Measurements from ENCODE around the gene PRR30. TPM values are rescaled to one million over a fixed set of nuclear protein-coding genes. Genes with fewer than 3 reads are reported as not detected.

The PRR30 gene
- total RNA-seq, 1 experiment from 2014 or later: not detected

DNA sequence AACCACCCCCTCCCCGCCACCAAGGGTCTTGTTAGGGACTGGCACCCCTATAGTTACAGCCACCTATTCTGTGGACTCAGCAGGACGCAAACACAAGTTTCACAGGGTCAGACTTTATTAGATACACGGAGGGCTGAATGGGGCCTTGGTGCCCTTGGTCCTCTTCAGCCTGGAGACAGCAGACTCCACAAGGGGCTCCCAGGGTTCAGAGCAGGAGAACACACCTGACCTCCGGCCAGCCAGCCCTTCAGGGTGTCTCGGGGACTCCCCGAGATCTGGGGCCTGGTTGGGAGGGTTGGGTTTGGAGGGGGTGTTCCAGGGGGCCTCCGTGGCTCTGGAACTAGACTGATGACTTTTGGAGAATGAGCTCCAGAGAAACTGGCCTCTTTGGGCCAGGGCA is 2.5 kb downstream of the PRR30 start:
- ChIA-PET CTCF (no interaction called here), POLR2A (interaction anchor here (0.6 kb wide), 1 partner anchor 38 kb away, joined by 4 read pairs; no protein-coding TSS in a partner anchor)
- Mint-ChIP-seq H3K4me1 (ENCODE audit: low read depth, unreplicated experiment) (peaks cover 6% of the 10 kb centered on the region), H3K4me3 (ENCODE audit: unreplicated experiment) (no peak overlapping the region), H3K36me3 (ENCODE audit: insufficient read depth, unreplicated experiment) (peaks cover 35% of the 10 kb centered on the region), H3K27ac (ENCODE audit: unreplicated experiment) (no peak overlapping the region), H3K9me3 (ENCODE audit: unreplicated experiment) (no peaks in the 10 kb centered on the region), H3K27me3 (ENCODE audit: insufficient read depth, unreplicated experiment) (no peaks in the 10 kb centered on the region)
- H3K9me3 ChIP-seq: no peaks in the 10 kb centered on the region
- no peak overlapping the region for H3K4me3 ChIP-seq (ENCODE audit: low read depth, low read length)
- no TSS peak for BruUV-seq (replicated peaks)
- TF ChIP-seq CTCF (IDR thresholded peaks at IDR 0.05; ENCODE audit: insufficient read depth in 1 of 2, low read depth in 1 of 2, low read length in 1 of 2, severe bottlenecking in 1 of 2, unreplicated experiment in 1 of 2): no peak
- DNase-seq: no peak
- intact Hi-C loops (cut with micrococcal nuclease; ENCODE audit: unreplicated experiment): no loop called here
- peaks cover 5% of the 10 kb centered on the region; the same call in 1 of the 2 replicates for H3K4me1 ChIP-seq
- H3K36me3 ChIP-seq (ENCODE audit: control insufficient read depth, insufficient read depth, low read length): no peaks in the 10 kb centered on the region; the same call in 1 of the 2 replicates
- no peaks in the 10 kb centered on the region for H3K27me3 ChIP-seq (replicated peaks; ENCODE audit: control insufficient read depth, insufficient read depth, low read length)

DNA sequence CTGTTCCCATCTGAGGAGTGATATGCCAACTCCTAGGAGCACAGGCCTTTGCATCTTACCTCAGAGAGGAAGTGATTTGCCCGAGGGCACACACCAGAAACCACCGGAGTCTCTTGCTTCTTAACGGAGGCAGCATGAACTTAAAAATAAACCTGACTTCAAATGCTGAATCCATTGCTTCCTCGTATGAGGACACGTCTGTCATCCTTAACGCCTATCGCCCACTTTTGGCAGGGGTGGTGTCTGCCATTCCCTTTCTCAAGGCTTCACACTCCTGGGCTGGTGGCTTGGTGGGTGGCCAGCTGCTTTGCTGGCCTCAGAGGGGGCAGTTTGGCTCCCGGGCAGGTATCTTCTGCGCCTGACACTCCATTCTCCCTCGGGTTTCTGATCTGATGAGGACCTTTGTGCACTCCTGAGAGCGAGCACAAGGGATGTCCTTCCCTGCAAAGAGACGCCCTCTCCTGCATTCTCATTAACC is 3.7 kb downstream of the PRR30 start:
- Histone ChIP-seq H3K4me3 (ENCODE audit: low read depth, low read length) (no peak overlapping the region), H3K4me1 (peaks cover 5% of the 10 kb centered on the region; the same call in 1 of the 2 replicates), H3K9me3 (no peaks in the 10 kb centered on the region), H3K27me3 (replicated peaks; ENCODE audit: control insufficient read depth, insufficient read depth, low read length) (no peaks in the 10 kb centered on the region), H3K36me3 (ENCODE audit: control insufficient read depth, insufficient read depth, low read length) (no peaks in the 10 kb centered on the region; the same call in 1 of the 2 replicates)
- Mint-ChIP-seq H3K9me3 (ENCODE audit: unreplicated experiment) (no peaks in the 10 kb centered on the region), H3K36me3 (ENCODE audit: insufficient read depth, unreplicated experiment) (peaks cover 35% of the 10 kb centered on the region), H3K4me3 (ENCODE audit: unreplicated experiment) (peak overlapping the region; percentile 86), H3K27ac (ENCODE audit: unreplicated experiment) (peak overlapping the region; percentile 93), H3K4me1 (ENCODE audit: low read depth, unreplicated experiment) (peaks cover 6% of the 10 kb centered on the region), H3K27me3 (ENCODE audit: insufficient read depth, unreplicated experiment) (no peaks in the 10 kb centered on the region)
- CTCF ChIA-PET: interaction anchor here (0.7 to 1.4 kb wide), 2 partner anchors 52 to 157 kb away, joined by 3 to 4 read pairs; no protein-coding TSS in a partner anchor
- TF ChIP-seq CTCF (IDR thresholded peaks at IDR 0.05; ENCODE audit: insufficient read depth in 1 of 2, low read depth in 1 of 2, low read length in 1 of 2, severe bottlenecking in 1 of 2, unreplicated experiment in 1 of 2): no peak
- no peak for DNase-seq
- BruUV-seq (replicated peaks): no TSS peak
- POLR2A ChIA-PET: interaction anchor here (0.7 kb wide), 1 partner anchor 40 kb away, joined by 4 read pairs; no protein-coding TSS in a partner anchor
- intact Hi-C loops (cut with micrococcal nuclease; ENCODE audit: unreplicated experiment): loop anchor here (2.0 kb wide), 1 partner anchor 37 kb away; no protein-coding TSS in a partner anchor

DNA sequence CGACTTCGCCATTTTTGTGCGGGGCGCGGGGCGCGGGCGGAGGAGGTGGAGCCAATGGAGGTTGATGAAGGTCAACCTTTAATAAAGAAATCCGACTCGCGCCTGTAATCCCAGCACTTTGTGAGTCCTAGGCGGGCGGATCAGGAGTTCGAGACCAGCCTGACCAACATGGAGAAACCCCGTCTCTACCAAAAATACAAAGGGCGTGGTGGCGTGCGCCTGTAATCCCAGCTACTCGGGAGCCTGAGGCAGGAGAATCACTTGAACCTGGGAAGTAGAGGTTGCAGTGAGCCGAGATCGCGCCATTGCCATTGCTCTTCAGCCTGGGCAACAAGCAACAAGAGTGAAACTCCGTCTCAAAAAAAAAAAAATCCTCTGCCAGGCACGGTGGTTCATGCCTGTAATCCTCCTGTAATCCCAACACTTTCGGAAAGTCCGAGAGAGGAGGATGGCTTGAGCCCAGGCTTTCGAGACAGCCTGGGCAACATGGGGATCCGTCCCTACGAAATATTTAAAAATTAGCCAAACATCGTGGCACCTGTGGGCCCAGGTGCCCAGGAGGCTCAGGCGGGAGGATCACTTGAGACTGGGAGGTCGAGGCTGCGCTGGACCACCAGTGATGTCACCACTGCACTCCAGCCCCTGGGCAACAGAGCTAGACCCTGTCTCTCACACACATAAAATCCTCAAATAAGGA is 4.3 kb downstream of the PRR30 start:
- TF ChIP-seq CTCF (IDR thresholded peaks at IDR 0.05; ENCODE audit: insufficient read depth in 1 of 2, low read depth in 1 of 2, low read length in 1 of 2, severe bottlenecking in 1 of 2, unreplicated experiment in 1 of 2): no peak
- Histone ChIP-seq H3K27me3 (replicated peaks; ENCODE audit: control insufficient read depth, insufficient read depth, low read length) (no peaks in the 10 kb centered on the region), H3K36me3 (ENCODE audit: control insufficient read depth, insufficient read depth, low read length) (no peaks in the 10 kb centered on the region; the same call in 1 of the 2 replicates), H3K4me1 (peaks cover 5% of the 10 kb centered on the region; the same call in 1 of the 2 replicates), H3K9me3 (no peaks in the 10 kb centered on the region), H3K4me3 (ENCODE audit: low read depth, low read length) (peak overlapping the region; percentile 64)
- intact Hi-C loops (cut with micrococcal nuclease; ENCODE audit: unreplicated experiment): loop anchor here (2.0 kb wide), 1 partner anchor 36 kb away; no protein-coding TSS in a partner anchor
- Mint-ChIP-seq H3K36me3 (ENCODE audit: insufficient read depth, unreplicated experiment) (peaks cover 35% of the 10 kb centered on the region), H3K27ac (ENCODE audit: unreplicated experiment) (peak overlapping the region; percentile 93), H3K4me3 (ENCODE audit: unreplicated experiment) (peak overlapping the region; percentile 86), H3K4me1 (ENCODE audit: low read depth, unreplicated experiment) (peaks cover 6% of the 10 kb centered on the region), H3K9me3 (ENCODE audit: unreplicated experiment) (no peaks in the 10 kb centered on the region), H3K27me3 (ENCODE audit: insufficient read depth, unreplicated experiment) (no peaks in the 10 kb centered on the region)
- DNase-seq: no peak
- ChIA-PET CTCF (interaction anchor here (1.2 to 2.1 kb wide), 3 partner anchors 57 to 158 kb away, joined by 3 to 22 read pairs (median 4); partner anchors contain the start of genes ATRAID and SLC5A6), POLR2A (interaction anchor here (0.7 to 1.6 kb wide), 3 partner anchors 12 to 56 kb away, joined by 4 to 8 read pairs (median 7); partner anchors contain the start of gene ABHD1)
- no TSS peak for BruUV-seq (replicated peaks)
